DMS153 treated with DMSO at 0.1 percent for 48 hours (cell line): Measurements from ENCODE around the gene NINJ1.

Source experiments
- DNase-seq: peaks from one replicate; lab custom pipeline; 2025; ENCODE audit not compliant: unreplicated experiment; lab: John Stamatoyannopoulos, UW

Gene NINJ1, protein sequence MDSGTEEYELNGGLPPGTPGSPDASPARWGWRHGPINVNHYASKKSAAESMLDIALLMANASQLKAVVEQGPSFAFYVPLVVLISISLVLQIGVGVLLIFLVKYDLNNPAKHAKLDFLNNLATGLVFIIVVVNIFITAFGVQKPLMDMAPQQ

GRCh38 chr9:93134015-93134739 is at the start of gene NINJ1:
NINJ1 (minus strand) TSS chr9:93134251; CDS start chr9:93134217, 34 bp downstream.
- peak; percentile 57 for DNase-seq

- DNase-seq: no peak
Observed at GRCh38 chr9:93183131-93183662, 49.1 kb upstream of the NINJ1 start.

DNA sequence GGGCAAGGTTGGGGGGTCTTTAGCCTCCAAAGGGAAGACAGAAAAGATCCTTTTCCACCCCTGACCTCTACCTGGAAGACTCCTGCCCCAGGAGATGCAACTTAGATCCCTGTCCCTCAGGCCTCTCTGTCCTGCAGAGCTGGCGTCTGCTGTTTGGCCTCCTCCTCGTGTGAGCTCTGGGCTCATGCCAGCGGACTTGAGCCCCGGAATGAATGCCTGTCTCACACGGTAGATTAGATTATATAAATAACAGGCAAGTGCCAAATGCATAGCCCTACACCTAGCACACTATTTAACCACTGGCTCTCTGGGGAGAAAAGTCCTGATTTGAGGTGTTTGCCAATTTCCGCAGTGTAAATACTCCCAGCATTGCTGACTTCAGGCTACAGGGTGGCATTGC is 48.5 kb upstream of the NINJ1 start:
- DNase-seq: no peak

- no peak for DNase-seq
Observed at GRCh38 chr9:93181672-93182435, 47.8 kb upstream of the NINJ1 start.

- DNase-seq: no peak
Observed at GRCh38 chr9:93180938-93181337, 46.9 kb upstream of the NINJ1 start.

- DNase-seq: no peak
Observed at GRCh38 chr9:93178851-93179786, 45.1 kb upstream of the NINJ1 start.

GRCh38 chr9:93177676-93178075 is 43.6 kb upstream of the NINJ1 start:
- no peak for DNase-seq

DNA sequence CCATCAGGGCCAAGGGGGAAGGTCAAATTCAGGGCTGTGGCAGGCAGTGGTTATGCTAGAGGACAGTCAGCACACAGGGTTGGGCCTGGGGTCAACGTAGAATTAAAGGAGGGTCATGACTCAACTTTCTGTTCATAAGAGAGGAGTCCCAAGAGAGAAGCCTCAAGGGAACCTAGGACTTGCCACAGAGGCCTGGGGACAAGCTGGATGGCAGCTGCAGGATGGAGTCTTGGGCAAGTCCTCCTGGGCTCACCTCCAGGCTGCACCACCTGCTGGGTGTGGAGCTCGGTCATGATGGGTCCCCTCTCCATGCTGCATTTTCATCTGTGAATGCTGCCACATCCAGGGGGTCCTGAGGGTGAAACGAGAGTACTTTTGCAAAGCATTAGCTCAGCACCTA is 40.9 kb upstream of the NINJ1 start:
- no peak for DNase-seq

DNA sequence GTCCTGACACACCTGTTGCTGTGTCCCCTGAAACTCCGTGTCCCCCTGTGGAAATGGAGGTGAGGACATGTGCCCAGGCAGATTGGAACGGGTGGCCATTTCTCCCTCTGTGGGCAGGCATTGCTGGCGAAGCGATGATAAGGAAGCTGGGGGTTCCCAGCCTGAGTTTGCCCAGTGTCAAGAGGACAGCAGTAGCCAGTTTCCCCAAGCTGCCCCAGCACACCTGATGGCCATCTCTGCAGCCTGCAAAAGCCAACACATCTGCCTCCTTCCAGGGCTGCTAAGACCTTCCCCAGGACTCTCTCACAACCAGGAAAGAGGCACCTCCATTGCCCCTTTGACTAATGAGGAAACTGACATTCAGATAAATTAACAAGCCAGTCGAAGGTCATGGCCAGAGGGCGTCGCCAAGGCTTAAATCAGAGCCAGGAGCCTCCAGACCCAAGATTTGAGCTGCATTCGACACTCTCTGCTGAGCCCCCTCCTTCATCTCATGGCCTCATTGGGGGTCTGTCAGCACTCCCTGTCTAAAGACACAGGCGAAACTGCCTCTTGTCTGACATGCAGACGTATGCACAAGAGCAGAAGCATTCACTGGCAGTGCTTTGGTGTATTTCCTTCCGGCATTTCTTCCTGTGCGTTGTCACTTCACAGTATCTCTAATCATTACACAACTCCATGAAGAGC is 39.5 kb upstream of the NINJ1 start:
- DNase-seq: no peak

GRCh38 chr9:93172666-93173364 is 38.8 kb upstream of the NINJ1 start:
- no peak for DNase-seq

GRCh38 chr9:93171261-93171990 is 37.4 kb upstream of the NINJ1 start:
- no peak for DNase-seq

GRCh38 chr9:93170571-93170970 is 36.5 kb upstream of the NINJ1 start:
- no peak for DNase-seq

DNA sequence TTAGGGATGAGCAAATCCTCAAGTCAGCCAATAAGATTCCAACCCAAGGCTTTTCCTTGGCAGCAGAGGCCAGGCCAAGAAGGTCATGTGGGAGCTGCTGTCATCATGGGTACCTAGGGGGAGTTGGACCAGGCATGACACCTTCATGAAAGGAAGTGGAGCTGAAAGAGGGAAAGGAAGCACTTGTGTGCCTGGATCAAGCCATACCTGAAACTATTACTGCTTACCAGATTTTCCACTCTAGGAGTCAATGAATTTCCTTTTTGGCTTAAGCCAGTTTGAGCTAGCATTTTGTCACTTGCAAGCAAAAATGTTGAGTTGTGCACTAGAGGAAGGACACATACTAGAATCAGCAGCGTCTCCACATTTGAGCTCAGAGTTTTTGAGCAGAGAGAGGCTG is 35.4 kb upstream of the NINJ1 start:
- DNase-seq: no peak

- no peak for DNase-seq
Observed at GRCh38 chr9:93168581-93168980, 34.5 kb upstream of the NINJ1 start.

DNA sequence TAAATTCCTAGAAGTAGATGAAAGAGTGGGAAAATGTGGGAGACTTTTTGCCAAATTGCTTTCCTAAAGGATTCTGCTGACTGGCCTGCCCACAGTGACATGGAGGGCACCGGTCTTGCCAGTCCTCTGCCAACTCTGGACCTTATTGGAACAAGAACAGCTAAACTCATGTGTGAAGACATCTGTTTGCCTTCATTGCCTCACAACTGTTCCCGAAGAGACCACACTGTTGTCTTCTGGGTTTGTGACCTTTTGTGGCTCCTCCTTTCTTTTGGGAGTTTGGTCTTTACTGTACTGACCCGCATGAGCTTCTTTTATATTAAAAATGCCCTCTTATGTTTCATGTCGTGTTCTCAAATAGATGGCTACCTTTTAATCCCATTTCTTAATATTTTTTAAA is 33.8 kb upstream of the NINJ1 start:
- no peak for DNase-seq

GRCh38 chr9:93167185-93167584 is 33.1 kb upstream of the NINJ1 start:
- no peak for DNase-seq

- no peak for DNase-seq
Observed at GRCh38 chr9:93166699-93167098, 32.6 kb upstream of the NINJ1 start.

GRCh38 chr9:93164085-93164484 is 30.0 kb upstream of the NINJ1 start:
- no peak for DNase-seq
